ENCODE results near the gene KCNQ1.

Gene KCNQ1

GRCh38 chr11:2662024-2662312, 217.2 kb downstream of the KCNQ1 start:
- Histone ChIP-seq H3K27ac (no peak overlapping the region), H3K27me3 (no peaks in the 10 kb centered on the region), H3K9me3 (replicated peaks in 1 of 11) (peaks cover 59 to 95% (median 86%) of the 10 kb centered on the region in 11 experiments), H3K4me1 (peaks cover 0 to 5% (median under 1%) of the 10 kb centered on the region in 10 experiments; a peak in 8 of 20 replicates), H4K20me1 (no peaks in the 10 kb centered on the region), H3K9ac (no peak overlapping the region), H3K4me3 (no peak overlapping the region; a peak in 1 of 20 replicates), H3K36me3 (peaks cover 50 to 89% (median 76%) of the 10 kb centered on the region in 11 experiments), H3K4me2 (no peak overlapping the region)
- TF ChIP-seq Cebpa-rat (IDR thresholded peaks at IDR 0.05) = no peak

- no peak overlapping the region for H3K4me2 ChIP-seq
- H3K4me3 ChIP-seq = no peak overlapping the region
- peaks cover 0 to 9% (median 0%) of the 10 kb centered on the region in 10 experiments; a peak in 6 of 20 replicates for H3K4me1 ChIP-seq
- no peak overlapping the region for H3K27ac ChIP-seq
- H3K9me3 ChIP-seq (replicated peaks in 1 of 11) = peaks cover 59 to 96% (median 84%) of the 10 kb centered on the region in 11 experiments
- H3K36me3 ChIP-seq = peaks cover 50 to 91% (median 76%) of the 10 kb centered on the region in 11 experiments
- H3K27me3 ChIP-seq = no peaks in the 10 kb centered on the region
- peaks cover 0 to 2% (median 0%) of the 10 kb centered on the region in 11 experiments; a peak in 2 of 22 replicates for H4K20me1 ChIP-seq
- TF ChIP-seq Cebpa-rat (IDR thresholded peaks at IDR 0.05) = no peak
- H3K9ac ChIP-seq = no peak overlapping the region
Observed at GRCh38 chr11:2662430-2663299, 217.9 kb downstream of the KCNQ1 start.

DNA sequence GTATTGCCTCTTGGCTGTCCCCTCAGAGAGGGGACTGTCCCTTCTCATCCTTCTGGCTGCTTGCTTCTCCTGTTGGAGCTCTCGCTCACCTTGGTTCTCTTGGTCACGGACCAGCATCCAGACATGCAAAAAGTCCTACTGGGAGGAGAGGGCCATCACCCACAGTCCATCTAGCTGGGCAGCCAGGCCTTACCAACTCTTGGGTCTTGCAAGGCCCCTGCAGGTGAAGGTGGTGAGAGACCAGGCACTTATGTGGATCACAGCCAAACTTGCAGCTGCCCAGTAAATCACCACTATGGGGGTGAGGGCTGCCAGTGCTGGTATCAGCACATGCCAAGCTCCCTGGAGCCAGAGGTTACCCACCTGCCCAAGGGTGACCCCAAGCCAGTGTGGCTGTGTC, 218.7 kb downstream of the KCNQ1 start:
- no peaks in the 10 kb centered on the region for H3K27me3 ChIP-seq
- peaks cover 0 to 16% (median 0%) of the 10 kb centered on the region in 10 experiments; a peak in 6 of 20 replicates for H3K4me1 ChIP-seq
- no peak for TF ChIP-seq Cebpa-rat (IDR thresholded peaks at IDR 0.05)
- H3K4me3 ChIP-seq = no peak overlapping the region
- H3K9ac ChIP-seq = no peak overlapping the region
- H3K4me2 ChIP-seq = no peak overlapping the region
- H3K27ac ChIP-seq = no peak overlapping the region
- peaks cover 50 to 93% (median 80%) of the 10 kb centered on the region in 11 experiments for H3K36me3 ChIP-seq
- peaks cover 0 to 7% (median 0%) of the 10 kb centered on the region in 11 experiments; a peak in 2 of 22 replicates for H4K20me1 ChIP-seq
- H3K9me3 ChIP-seq (replicated peaks in 1 of 11) = peaks cover 56 to 87% (median 76%) of the 10 kb centered on the region in 11 experiments

- TF ChIP-seq Cebpa-rat (IDR thresholded peaks at IDR 0.05) = no peak
- Histone ChIP-seq H3K4me2 (no peak overlapping the region), H3K36me3 (peaks cover 50 to 94% (median 81%) of the 10 kb centered on the region in 11 experiments), H3K4me3 (no peak overlapping the region), H3K27me3 (no peaks in the 10 kb centered on the region), H3K9ac (no peak overlapping the region), H3K4me1 (peaks cover 0 to 16% (median 0%) of the 10 kb centered on the region in 10 experiments; a peak in 6 of 20 replicates), H3K27ac (no peak overlapping the region), H3K9me3 (replicated peaks in 1 of 11) (peaks cover 51 to 83% (median 71%) of the 10 kb centered on the region in 11 experiments), H4K20me1 (peaks cover 0 to 9% (median 0%) of the 10 kb centered on the region in 11 experiments; a peak in 2 of 22 replicates)
Observed at GRCh38 chr11:2663915-2664314, 219.1 kb downstream of the KCNQ1 start.

- no peak overlapping the region for H3K9ac ChIP-seq
- no peak overlapping the region for H3K4me3 ChIP-seq
- H3K27ac ChIP-seq = no peak overlapping the region
- H4K20me1 ChIP-seq = peaks cover 0 to 14% (median 0%) of the 10 kb centered on the region in 11 experiments; a peak in 3 of 22 replicates
- peaks cover 50 to 94% (median 81%) of the 10 kb centered on the region in 11 experiments for H3K36me3 ChIP-seq
- no peak overlapping the region for H3K4me2 ChIP-seq
- peaks cover 0 to 16% (median 0%) of the 10 kb centered on the region in 10 experiments; a peak in 6 of 20 replicates for H3K4me1 ChIP-seq
- H3K9me3 ChIP-seq (replicated peaks in 1 of 11) = peaks cover 47 to 78% (median 67%) of the 10 kb centered on the region in 11 experiments
- TF ChIP-seq Cebpa-rat (IDR thresholded peaks at IDR 0.05) = no peak
- H3K27me3 ChIP-seq = no peaks in the 10 kb centered on the region
Observed at GRCh38 chr11:2664376-2664775, 219.6 kb downstream of the KCNQ1 start.

DNA sequence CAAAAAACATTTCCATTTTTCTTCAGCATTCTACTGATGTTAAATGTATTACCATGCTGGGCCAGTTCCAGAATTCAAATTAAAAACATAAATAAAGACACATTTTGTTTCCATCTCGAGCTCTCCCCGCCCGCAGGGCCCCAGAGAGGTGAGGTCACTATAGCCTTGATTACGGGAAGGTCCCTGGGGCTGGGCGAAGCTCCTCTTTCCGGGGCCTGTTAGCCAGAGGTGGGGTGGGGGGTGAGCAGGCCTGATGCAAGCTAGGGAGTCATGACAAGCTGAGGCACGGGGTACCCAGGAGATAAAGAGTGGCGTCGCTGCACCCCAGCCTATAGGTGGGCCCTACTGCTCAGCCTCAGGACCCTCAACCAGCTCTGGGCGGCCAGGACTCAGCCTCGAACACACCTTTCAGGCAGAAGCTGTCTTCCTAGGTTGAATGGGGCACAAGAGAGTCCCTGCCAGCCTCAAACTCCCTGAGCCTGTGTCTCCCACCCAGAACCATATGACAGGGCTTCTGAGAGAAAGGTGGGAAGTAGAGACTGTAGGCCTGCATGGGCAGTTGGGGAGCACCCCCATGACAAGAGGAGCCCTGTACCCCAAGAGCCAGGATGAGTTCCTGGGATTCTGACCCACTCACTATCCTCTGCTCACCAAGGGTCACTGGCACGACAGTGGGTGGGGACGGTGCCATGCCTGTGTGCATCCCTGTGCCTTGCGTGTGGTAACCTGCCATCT, 220.2 kb downstream of the KCNQ1 start:
- peaks cover 41 to 73% (median 61%) of the 10 kb centered on the region in 11 experiments for H3K9me3 ChIP-seq (replicated peaks in 1 of 11)
- no peak overlapping the region for H3K4me3 ChIP-seq
- no peak overlapping the region for H3K27ac ChIP-seq
- H4K20me1 ChIP-seq = peaks cover 0 to 19% (median 0%) of the 10 kb centered on the region in 11 experiments; a peak in 5 of 22 replicates
- peaks cover 0 to 17% (median 0%) of the 10 kb centered on the region in 10 experiments; a peak in 6 of 20 replicates for H3K4me1 ChIP-seq
- peaks cover 51 to 94% (median 76%) of the 10 kb centered on the region in 11 experiments for H3K36me3 ChIP-seq
- H3K27me3 ChIP-seq = no peaks in the 10 kb centered on the region
- no peak overlapping the region for H3K4me2 ChIP-seq
- H3K9ac ChIP-seq = no peak overlapping the region
- no peak for TF ChIP-seq Cebpa-rat (IDR thresholded peaks at IDR 0.05)

DNA sequence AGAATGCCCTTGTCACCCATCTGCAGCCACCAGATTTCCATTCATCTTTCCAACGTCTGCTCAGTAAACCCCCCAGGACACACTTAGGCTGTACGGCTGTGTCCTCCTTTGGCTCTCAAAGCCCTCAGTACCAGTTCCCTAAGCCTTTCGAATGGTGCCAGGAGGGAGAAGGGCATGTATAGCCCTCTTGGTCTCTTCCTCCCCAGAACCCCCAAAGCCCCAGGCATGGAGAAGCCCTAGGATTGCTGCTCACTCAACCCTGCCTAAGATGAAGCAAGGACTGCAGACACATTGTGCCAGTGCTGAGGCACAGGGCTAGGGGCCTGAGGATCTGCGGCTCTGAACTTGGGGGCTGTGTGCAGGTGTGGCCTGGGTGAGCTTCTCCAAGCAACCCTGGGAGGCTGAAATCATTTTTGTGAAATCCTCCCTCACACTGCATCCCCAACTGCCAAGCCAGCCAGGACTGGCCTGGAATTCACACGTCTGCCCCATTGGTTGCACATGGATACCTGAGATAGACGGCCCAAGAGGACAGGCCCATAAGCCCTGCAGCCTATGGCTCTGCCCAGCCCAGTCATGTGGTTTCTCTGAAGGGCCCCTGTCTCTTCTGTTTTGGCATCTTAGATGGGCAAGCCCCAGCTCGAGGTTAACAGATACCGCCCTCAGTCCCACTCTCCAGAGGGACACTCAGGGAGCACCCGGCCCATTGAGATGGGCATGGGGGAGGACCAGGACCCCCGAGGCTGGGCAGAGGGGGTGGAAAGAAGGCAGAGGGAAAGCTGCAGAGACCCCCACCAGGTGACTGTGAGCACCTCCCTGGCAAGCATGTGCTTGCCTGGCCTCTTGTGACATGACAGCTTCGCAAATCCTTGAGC, 221.0 kb downstream of the KCNQ1 start:
- H3K9ac ChIP-seq = no peak overlapping the region
- H3K4me1 ChIP-seq = peaks cover 0 to 25% (median 5%) of the 10 kb centered on the region in 10 experiments; a peak in 16 of 20 replicates
- TF ChIP-seq Cebpa-rat (IDR thresholded peaks at IDR 0.05) = no peak
- H3K36me3 ChIP-seq = peaks cover 43 to 92% (median 75%) of the 10 kb centered on the region in 11 experiments
- H4K20me1 ChIP-seq = peaks cover 0 to 20% (median 0%) of the 10 kb centered on the region in 11 experiments; a peak in 6 of 22 replicates
- H3K9me3 ChIP-seq (replicated peaks in 1 of 11) = peaks cover 33 to 65% (median 53%) of the 10 kb centered on the region in 11 experiments
- H3K27me3 ChIP-seq = no peaks in the 10 kb centered on the region
- no peak overlapping the region for H3K27ac ChIP-seq
- H3K4me3 ChIP-seq = no peak overlapping the region
- no peak overlapping the region for H3K4me2 ChIP-seq

DNA sequence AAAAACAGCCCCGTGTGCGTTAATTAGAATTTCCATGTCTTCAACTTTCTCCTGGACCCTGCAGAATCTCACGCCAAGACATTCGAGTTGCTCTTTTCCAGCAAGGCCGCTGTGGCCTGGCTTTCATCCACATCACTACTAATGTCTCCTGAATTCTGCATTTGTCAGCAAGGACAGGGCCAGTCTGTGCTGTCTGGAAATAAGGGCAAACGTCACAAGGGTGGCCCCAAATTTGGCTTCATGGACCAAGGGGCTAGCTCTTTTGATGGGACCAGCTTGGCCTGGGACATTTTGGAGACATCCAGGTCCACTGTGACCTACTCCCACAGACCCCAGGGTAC, 221.6 kb downstream of the KCNQ1 start:
- Histone ChIP-seq H3K4me3 (no peak overlapping the region), H3K27me3 (no peaks in the 10 kb centered on the region), H4K20me1 (peaks cover 0 to 21% (median 0%) of the 10 kb centered on the region in 11 experiments; a peak in 6 of 22 replicates), H3K4me1 (peaks cover 0 to 31% (median 11%) of the 10 kb centered on the region in 10 experiments; a peak in 16 of 20 replicates), H3K27ac (no peak overlapping the region), H3K9me3 (replicated peaks in 1 of 11) (peaks cover 27 to 59% (median 47%) of the 10 kb centered on the region in 11 experiments), H3K9ac (no peak overlapping the region), H3K36me3 (peaks cover 37 to 88% (median 69%) of the 10 kb centered on the region in 11 experiments), H3K4me2 (no peak overlapping the region)
- no peak for TF ChIP-seq Cebpa-rat (IDR thresholded peaks at IDR 0.05)
